HG03060 (cell line): ENCODE data around the gene PKN2.

Experiments
- ATAC-seq: cut with Tn5 transposase; IDR thresholded peaks from one replicate; pipeline ENCODE4 v1.9.1; 2021; ENCODE audit warnings: low read depth, moderate number of reproducible peaks; ENCODE audit not compliant: unreplicated experiment

PKN2 gene

GRCh38 chr1:88683541-88684481, at the start of gene PKN2:
Gene PKN2 (plus strand): TSS chr1:88684273. CDS start chr1:88684581, 308 bp downstream.
- peak; percentile 72 for ATAC-seq

- ATAC-seq, result no peak
Measured at GRCh38 chr1:88634538-88634937, 49.5 kb upstream of the PKN2 start.

GRCh38 chr1:88640060-88640459, 44.0 kb upstream of the PKN2 start:
- no peak for ATAC-seq

GRCh38 chr1:88645886-88646285, 38.2 kb upstream of the PKN2 start:
- ATAC-seq, result no peak

GRCh38 chr1:88646476-88647248, 37.4 kb upstream of the PKN2 start:
- no peak for ATAC-seq

- peak; percentile 77 for ATAC-seq
Measured at GRCh38 chr1:88647249-88647645, 36.8 kb upstream of the PKN2 start.

GRCh38 chr1:88647749-88648415, 36.2 kb upstream of the PKN2 start:
- no peak for ATAC-seq

GRCh38 chr1:88648706-88649105, 35.4 kb upstream of the PKN2 start:
- no peak for ATAC-seq

GRCh38 chr1:88649932-88650331, 34.1 kb upstream of the PKN2 start:
- no peak for ATAC-seq

- no peak for ATAC-seq
Measured at GRCh38 chr1:88650676-88651418, 33.2 kb upstream of the PKN2 start.

GRCh38 chr1:88655140-88655539, 28.9 kb upstream of the PKN2 start:
- ATAC-seq, result no peak

- ATAC-seq, result no peak
Measured at GRCh38 chr1:88655685-88656299, 28.3 kb upstream of the PKN2 start.

- no peak for ATAC-seq
Measured at GRCh38 chr1:88658419-88658818, 25.7 kb upstream of the PKN2 start.

GRCh38 chr1:88659552-88659951, 24.5 kb upstream of the PKN2 start:
- ATAC-seq, result no peak

- ATAC-seq, result no peak
Measured at GRCh38 chr1:88661188-88661587, 22.9 kb upstream of the PKN2 start.

- no peak for ATAC-seq
Measured at GRCh38 chr1:88661951-88662699, 21.9 kb upstream of the PKN2 start.

GRCh38 chr1:88662723-88663122, 21.4 kb upstream of the PKN2 start:
- no peak for ATAC-seq

- no peak for ATAC-seq
Measured at GRCh38 chr1:88668405-88668804, 15.7 kb upstream of the PKN2 start.

GRCh38 chr1:88670462-88670861, 13.6 kb upstream of the PKN2 start:
- ATAC-seq, result no peak
